IPS DF 6.9 (cell line): Measurements from ENCODE around the gene TC2N.
"Not testable (repeated sequence)": the region's sequence is repeated elsewhere in the genome, so short reads cannot be mapped to it uniquely, and the experiment has no call there.

ENCODE experiments used
- DNase-seq: peaks from one replicate; pipeline ENCODE4 v3.0.0-alpha.2; 2013; ENCODE audit warnings: low read depth, low spot score
- H3K27ac ChIP-seq: one replicate; pipeline ENCODE4 v1.5.1; 2013; ENCODE audit warnings: low read length, control low read depth
- H3K27me3 ChIP-seq: 2 replicates; pipeline ENCODE4 v1.6.1; 2013; ENCODE audit warnings: mild to moderate bottlenecking, low read length; ENCODE audit not compliant: control insufficient read depth, insufficient read depth
- H3K36me3 ChIP-seq: 2 replicates; pipeline ENCODE4 v1.6.1; 2013; ENCODE audit warnings: low read length; ENCODE audit not compliant: control insufficient read depth, insufficient read depth
- H3K4me1 ChIP-seq: 2 replicates; pipeline ENCODE4 v1.6.1; 2013; ENCODE audit warnings: low read length; ENCODE audit not compliant: control insufficient read depth, insufficient read depth
- H3K4me3 ChIP-seq: 2 replicates; pipeline ENCODE4 v1.5.1; 2013; ENCODE audit warnings: mild to moderate bottlenecking, low read length
- H3K9me3 ChIP-seq: 2 replicates; pipeline ENCODE4 v1.6.1; 2013; ENCODE audit warnings: low read length, inconsistent platforms; ENCODE audit not compliant: control insufficient read depth, insufficient read depth
- WGBS: extraction: QIAGEN DNeasy Blood & Tissue Kit; methylation state at CpG from one replicate; pipeline ENCODE4 v1.1.7; 2013; ENCODE audit warnings: mixed read lengths, missing lambda C conversion rate; ENCODE audit not compliant: insufficient read length, insufficient coverage; 5-methylcytosine and 5-hydroxymethylcytosine counted together

TC2N gene

DNA sequence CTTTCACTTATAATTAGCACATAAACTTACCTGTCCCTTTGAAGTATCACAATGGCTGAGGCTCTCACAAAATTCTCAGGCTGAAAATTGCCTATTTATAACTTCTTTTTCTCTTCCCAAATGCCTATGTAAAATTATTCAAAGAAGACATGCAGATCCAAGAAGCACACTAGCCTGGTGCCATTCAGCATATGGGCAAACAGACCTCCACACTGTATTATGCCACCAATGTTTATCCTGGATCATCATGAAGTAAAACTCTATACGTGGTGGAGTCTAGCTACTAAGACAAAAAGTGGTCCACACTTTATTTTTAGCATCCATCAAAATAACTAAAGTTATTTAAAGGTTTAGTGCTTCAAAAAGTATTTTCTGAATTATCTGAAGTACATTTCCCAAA lies 15.8 kb downstream of the TC2N start:
- H3K4me1 ChIP-seq = no peaks in the 10 kb centered on the region
- DNase-seq = no peak
- H3K27me3 ChIP-seq = 0 out of 2 replicates have a peak, but pooled peaks cover 2% of the 10 kb centered on the region
- H3K36me3 ChIP-seq = no peaks in the 10 kb centered on the region
- WGBS = no CpG with 5 or more reads among the region's 1 CpG
- H3K27ac ChIP-seq = no peak overlapping the region
- no peak overlapping the region for H3K4me3 ChIP-seq
- no peaks in the 10 kb centered on the region for H3K9me3 ChIP-seq

DNA sequence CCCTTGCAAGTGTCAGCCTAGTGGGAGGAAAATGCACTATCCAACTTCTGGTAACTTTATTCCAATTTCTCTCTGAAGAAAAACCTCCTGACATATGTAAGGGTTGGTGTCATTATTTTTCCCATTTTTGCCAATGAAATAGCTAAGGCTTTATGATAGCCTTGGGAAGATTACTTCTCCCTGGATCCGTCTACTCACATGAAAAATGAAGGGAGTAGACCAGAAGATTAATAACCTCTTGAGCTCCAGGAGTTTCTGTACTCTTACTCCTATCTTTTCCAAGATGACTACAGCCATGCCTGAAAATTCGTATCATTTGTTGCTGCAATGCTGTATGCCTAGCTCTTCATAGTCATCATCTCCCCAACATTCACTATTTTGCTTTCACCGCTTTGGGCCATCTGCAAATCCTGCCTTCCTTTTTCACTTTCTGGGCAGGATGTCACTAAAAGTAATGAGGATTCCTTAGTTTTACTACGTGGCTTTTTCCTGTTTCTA lies 18.8 kb downstream of the TC2N start:
- Histone ChIP-seq H3K9me3 (no peaks in the 10 kb centered on the region), H3K36me3 (no peaks in the 10 kb centered on the region), H3K4me3 (no peak overlapping the region), H3K27ac (no peak overlapping the region), H3K27me3 (0 out of 2 replicates have a peak, but pooled peaks cover 2% of the 10 kb centered on the region), H3K4me1 (no peaks in the 10 kb centered on the region)
- DNase-seq = no peak
- WGBS = no CpG with 5 or more reads among the region's 4 CpGs

GRCh38 chr14:91847693-91848092 lies 19.6 kb downstream of the TC2N start:
- Histone ChIP-seq H3K27ac (no peak overlapping the region), H3K9me3 (no peaks in the 10 kb centered on the region), H3K4me3 (no peak overlapping the region), H3K36me3 (no peaks in the 10 kb centered on the region), H3K4me1 (no peaks in the 10 kb centered on the region), H3K27me3 (0 out of 2 replicates have a peak, but pooled peaks cover 2% of the 10 kb centered on the region)
- no CpG with 5 or more reads among the region's 1 CpG for WGBS
- no peak for DNase-seq

GRCh38 chr14:91845652-91846051 lies 21.7 kb downstream of the TC2N start:
- H3K9me3 ChIP-seq = no peaks in the 10 kb centered on the region
- H3K27ac ChIP-seq = no peak overlapping the region
- H3K4me3 ChIP-seq = no peak overlapping the region
- H3K27me3 ChIP-seq = 0 out of 2 replicates have a peak, but pooled peaks cover 2% of the 10 kb centered on the region
- H3K36me3 ChIP-seq = no peaks in the 10 kb centered on the region
- no peaks in the 10 kb centered on the region for H3K4me1 ChIP-seq
- WGBS = no CpG with 5 or more reads among the region's 2 CpGs
- DNase-seq = no peak

- not testable (repeated sequence) for H3K36me3 ChIP-seq, H3K4me3 ChIP-seq, H3K9me3 ChIP-seq, H3K27me3 ChIP-seq, H3K27ac ChIP-seq, H3K4me1 ChIP-seq, DNase-seq
- WGBS = no CpG with 5 or more reads among the region's 8 CpGs
Measured at GRCh38 chr14:91845056-91845455, 22.3 kb downstream of the TC2N start.

DNA sequence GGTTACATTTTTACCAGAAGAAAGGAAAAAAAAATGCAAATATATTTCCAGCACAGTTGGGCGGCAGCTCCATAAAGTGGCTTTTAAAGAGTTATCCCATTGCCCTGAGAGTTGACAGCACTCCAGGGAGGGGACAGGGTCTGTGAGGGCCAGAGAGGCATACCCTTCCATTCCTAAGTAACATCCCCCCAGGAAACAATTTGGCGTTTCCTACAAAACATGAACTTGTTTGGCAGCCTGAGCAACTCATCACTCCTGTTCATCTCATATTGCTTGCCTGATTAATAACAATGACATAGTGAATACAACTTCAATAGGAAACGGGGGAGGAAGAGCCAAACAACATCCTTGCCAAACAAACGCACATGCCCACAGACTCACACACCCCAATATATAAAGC lies 23.3 kb downstream of the TC2N start:
- DNase-seq = no peak
- Histone ChIP-seq H3K36me3 (no peaks in the 10 kb centered on the region), H3K4me3 (no peak overlapping the region), H3K9me3 (no peaks in the 10 kb centered on the region), H3K27ac (no peak overlapping the region), H3K27me3 (0 out of 2 replicates have a peak, but pooled peaks cover 2% of the 10 kb centered on the region), H3K4me1 (no peaks in the 10 kb centered on the region)
- no CpG with 5 or more reads among the region's 4 CpGs for WGBS

GRCh38 chr14:91843437-91843836 lies 23.9 kb downstream of the TC2N start:
- Histone ChIP-seq H3K27me3 (0 out of 2 replicates have a peak, but pooled peaks cover 2% of the 10 kb centered on the region), H3K4me3 (no peak overlapping the region), H3K27ac (no peak overlapping the region), H3K4me1 (no peaks in the 10 kb centered on the region), H3K9me3 (no peaks in the 10 kb centered on the region), H3K36me3 (no peaks in the 10 kb centered on the region)
- no CpG with 5 or more reads among the region's 4 CpGs for WGBS
- DNase-seq = no peak

DNA sequence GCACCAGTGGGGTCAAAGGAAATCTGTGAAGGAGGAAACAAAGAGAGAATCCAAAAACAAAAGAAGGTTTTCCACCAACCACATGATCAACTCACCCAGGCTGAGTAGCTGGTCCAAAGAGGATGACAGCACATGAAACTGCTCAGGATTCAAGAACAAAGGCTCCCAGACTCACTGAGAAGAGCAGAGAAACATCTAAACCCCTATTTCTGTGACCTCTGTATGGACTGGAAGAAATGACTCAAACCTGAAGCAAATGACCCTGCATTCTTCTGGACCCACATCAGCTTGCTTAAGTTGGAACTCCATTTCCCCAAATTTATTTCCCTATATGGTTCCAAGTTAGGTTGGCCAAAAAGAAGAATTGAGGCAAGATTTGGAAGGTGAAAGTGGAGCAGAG lies 26.3 kb downstream of the TC2N start:
- Histone ChIP-seq H3K4me3 (no peak overlapping the region), H3K27ac (no peak overlapping the region), H3K36me3 (no peaks in the 10 kb centered on the region), H3K9me3 (no peaks in the 10 kb centered on the region), H3K27me3 (no peaks in the 10 kb centered on the region), H3K4me1 (no peaks in the 10 kb centered on the region)
- no peak for DNase-seq

GRCh38 chr14:91839749-91840148 lies 27.6 kb downstream of the TC2N start:
- DNase-seq = no peak
- Histone ChIP-seq H3K27ac (no peak overlapping the region), H3K4me3 (no peak overlapping the region), H3K36me3 (no peaks in the 10 kb centered on the region), H3K27me3 (no peaks in the 10 kb centered on the region), H3K4me1 (no peaks in the 10 kb centered on the region), H3K9me3 (no peaks in the 10 kb centered on the region)
- WGBS = no CpG with 5 or more reads among the region's 1 CpG

- H3K4me3 ChIP-seq = no peak overlapping the region; the same call in 1 of the 2 replicates
- WGBS = no CpG with 5 or more reads among the region's 12 CpGs
Measured at GRCh38 chr14:91837076-91837475, 30.3 kb downstream of the TC2N start.

More at GRCh38 chr14:91837076-91837475, 30.3 kb downstream of the TC2N start:
- Histone ChIP-seq H3K36me3 (no peaks in the 10 kb centered on the region), H3K27ac (no peak overlapping the region), H3K4me1 (no peaks in the 10 kb centered on the region), H3K27me3 (no peaks in the 10 kb centered on the region), H3K9me3 (no peaks in the 10 kb centered on the region)
- no peak for DNase-seq
